Spleen (tissue), 7 donors: ENCODE data around the gene ZC3H18.

Experiments used
- CTCF ChIP-seq, 11 experiments: fragments of 200-600 bp in 7 of 11; fragments of 450-650 bp in 4 of 11; sonication (generic) in 4 of 11; IDR thresholded peaks in 8 of 11; conservative IDR thresholded peaks in 3 of 11; 1 replicate in 7 of 11; 2 replicates in 4 of 11; pipeline versions ENCODE4 v1.4.0 to v1.8.0; 2016 to 2021; ENCODE audit warnings: antibody characterized with exemption in 11 of 11, inconsistent platforms in 4 of 11, mild to moderate bottlenecking in 1 of 11
- POLR2A ChIP-seq, 3 donors: fragments of 450-650 bp; IDR thresholded peaks; one replicate each; pipeline ENCODE4 v1.5.1; 2017; ENCODE audit warnings: antibody characterized with exemption in 3 of 3, mild to moderate bottlenecking in 1 of 3
- donor health status: DM: no; HTN: no; CAD: no; lungs with moderate emphysema.
- donor health status: DM: no; HTN: no; CAD: no.
- donor health status: DM: no; HTN: no; CAD: no.

GRCh38 chr16:88653101-88653500 is 82.9 kb downstream of the ZC3H18 start:
- TF ChIP-seq CTCF (IDR thresholded peaks at IDR 0.05 in 8 of 11, conservative IDR thresholded peaks at IDR 0.05 in 3 of 11) (no peak), POLR2A (IDR thresholded peaks at IDR 0.05) (no peak)
